OCI-LY7 (cell line): ENCODE results near the gene SLC9A7.

ENCODE experiments used
- EZH2phosphoT487 ChIP-seq: fragments of 200-600 bp; sonication (generic); IDR thresholded peaks from 2 replicates; pipeline ENCODE4 v1.6.1; 2018; ENCODE audit warnings: low read depth, borderline replicate concordance, mild to moderate bottlenecking, mixed run types, antibody characterized with exemption, low read length, moderate library complexity, mixed read lengths
- TF ChIP-seq, protein P1 (sequence below): fragments of 200-600 bp; sonication (generic); conservative IDR thresholded peaks from 2 replicates; pipeline ENCODE4 v1.5.1; 2014; ENCODE audit warnings: mild to moderate bottlenecking, antibody characterized with exemption, low read length, moderate library complexity, mixed read lengths

DNA sequence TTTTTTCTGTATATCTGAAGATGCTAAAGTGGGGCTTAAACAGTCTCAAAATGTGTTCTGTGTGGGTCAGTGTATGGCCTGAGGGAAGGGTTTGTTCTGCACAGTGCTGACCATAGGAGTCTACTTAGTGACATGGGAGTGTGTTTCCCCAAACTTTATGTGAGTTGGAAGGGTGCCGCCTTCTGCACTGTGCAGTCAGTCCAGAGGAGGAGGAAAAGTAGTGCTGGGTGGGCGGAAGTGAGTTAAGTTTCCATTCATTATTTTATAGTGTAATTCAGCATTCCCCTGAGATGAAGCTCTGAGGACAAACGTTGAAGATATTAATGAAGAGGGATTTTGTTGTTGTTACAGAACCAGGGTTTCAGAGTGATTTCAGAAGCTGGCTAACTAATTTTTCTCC, 182.5 kb downstream of the SLC9A7 start:
- TF ChIP-seq, protein P1, sequence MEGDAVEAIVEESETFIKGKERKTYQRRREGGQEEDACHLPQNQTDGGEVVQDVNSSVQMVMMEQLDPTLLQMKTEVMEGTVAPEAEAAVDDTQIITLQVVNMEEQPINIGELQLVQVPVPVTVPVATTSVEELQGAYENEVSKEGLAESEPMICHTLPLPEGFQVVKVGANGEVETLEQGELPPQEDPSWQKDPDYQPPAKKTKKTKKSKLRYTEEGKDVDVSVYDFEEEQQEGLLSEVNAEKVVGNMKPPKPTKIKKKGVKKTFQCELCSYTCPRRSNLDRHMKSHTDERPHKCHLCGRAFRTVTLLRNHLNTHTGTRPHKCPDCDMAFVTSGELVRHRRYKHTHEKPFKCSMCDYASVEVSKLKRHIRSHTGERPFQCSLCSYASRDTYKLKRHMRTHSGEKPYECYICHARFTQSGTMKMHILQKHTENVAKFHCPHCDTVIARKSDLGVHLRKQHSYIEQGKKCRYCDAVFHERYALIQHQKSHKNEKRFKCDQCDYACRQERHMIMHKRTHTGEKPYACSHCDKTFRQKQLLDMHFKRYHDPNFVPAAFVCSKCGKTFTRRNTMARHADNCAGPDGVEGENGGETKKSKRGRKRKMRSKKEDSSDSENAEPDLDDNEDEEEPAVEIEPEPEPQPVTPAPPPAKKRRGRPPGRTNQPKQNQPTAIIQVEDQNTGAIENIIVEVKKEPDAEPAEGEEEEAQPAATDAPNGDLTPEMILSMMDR = no peak
- no peak for TF ChIP-seq EZH2phosphoT487
